ENCODE results near the gene SELENOH.

GRCh38 chr11:57704932-57705331 is 36.4 kb upstream of the SELENOH start:
- TF ChIP-seq ZFP36 (IDR thresholded peaks at IDR 0.05; ENCODE audit: borderline replicate concordance, partially characterized antibody) (no peak), CTCF (IDR thresholded peaks at IDR 0.05) (no peak), BHLHE40 (IDR thresholded peaks at IDR 0.05; ENCODE audit: low read depth, low read length) (no peak), REST (IDR thresholded peaks at IDR 0.05) (no peak), RFX5 (IDR thresholded peaks at IDR 0.05) (no peak), POLR2AphosphoS2 (conservative IDR thresholded peaks at IDR 0.05; ENCODE audit: low read length) (no peak), KDM1A (IDR thresholded peaks at IDR 0.05; ENCODE audit: low read depth) (no peak), CHD2 (IDR thresholded peaks at IDR 0.05; ENCODE audit: low read length, partially characterized antibody) (no peak), HES2 (IDR thresholded peaks at IDR 0.05) (no peak), RAD21 (conservative IDR thresholded peaks at IDR 0.05 in 1 of 2, IDR thresholded peaks at IDR 0.05 in 1 of 2) (no peak), TP53 (CRISPR knock-in tag; IDR thresholded peaks at IDR 0.05) (no peak)
- TF ChIP-seq, protein P1, sequence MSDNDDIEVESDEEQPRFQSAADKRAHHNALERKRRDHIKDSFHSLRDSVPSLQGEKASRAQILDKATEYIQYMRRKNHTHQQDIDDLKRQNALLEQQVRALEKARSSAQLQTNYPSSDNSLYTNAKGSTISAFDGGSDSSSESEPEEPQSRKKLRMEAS (IDR thresholded peaks at IDR 0.05), result no peak

Measured in A549 (cell line).